ENCODE results near the gene NAPSA.
"Not testable (repeated sequence)": the region's sequence is repeated elsewhere in the genome, so short reads cannot be mapped to it uniquely, and the experiment has no call there.

NAPSA gene

DNA sequence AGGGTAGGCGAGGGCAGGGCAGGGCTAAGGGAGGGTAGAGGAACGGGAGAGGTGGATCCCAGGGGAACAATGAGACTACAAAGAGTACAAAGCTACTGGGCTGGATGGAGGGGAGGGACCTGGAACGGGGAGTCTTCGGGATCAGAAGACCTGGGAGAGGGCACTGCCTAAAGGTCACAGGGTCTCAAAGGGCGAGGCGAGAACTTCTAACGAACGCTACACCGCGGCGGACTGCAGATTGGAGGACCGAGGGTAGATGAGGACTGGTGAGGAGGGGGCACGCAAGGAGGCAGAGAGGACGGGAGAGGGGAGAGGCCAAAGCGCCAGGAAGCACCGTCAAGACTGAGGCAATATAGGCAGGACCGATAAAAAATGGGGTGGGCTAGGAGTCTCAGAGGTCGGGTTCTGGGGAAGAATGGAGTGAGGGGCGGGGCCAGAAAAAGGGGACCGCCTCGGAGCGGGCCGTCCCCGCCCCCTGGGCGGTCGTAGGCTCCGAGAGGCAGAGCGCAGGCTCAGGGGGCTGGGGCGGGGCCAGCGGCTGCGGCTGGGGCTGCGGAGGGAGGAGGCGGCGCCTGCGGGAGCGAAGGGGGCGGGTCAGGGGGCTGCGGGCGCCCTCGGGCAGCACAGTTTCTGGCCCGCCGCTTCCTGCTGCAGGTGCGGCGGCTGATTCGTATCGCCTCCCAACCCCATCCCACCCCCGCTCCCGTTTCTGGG, 34.9 kb downstream of the NAPSA start:
- peak; percentile 64 for DNase-seq (ENCODE audit: low read depth)

DNA sequence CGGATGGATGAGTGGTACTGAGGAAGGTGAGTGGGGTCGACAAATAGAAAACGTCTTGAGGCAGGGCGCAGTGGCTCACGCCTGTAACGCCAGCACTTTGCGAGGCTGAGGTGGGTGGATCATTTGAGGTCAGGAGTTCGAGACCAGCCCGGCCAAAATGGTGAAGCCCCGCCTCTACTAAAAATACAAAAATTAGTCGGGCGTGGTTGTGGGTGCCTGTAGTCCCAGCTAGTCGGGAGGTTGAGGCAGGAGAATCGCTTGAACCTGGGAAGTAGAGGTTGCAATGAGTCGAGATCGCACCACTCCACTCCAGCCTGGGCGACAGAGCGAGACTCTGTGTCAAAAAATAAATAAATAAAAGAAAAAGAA, 35.5 kb downstream of the NAPSA start:
- DNase-seq (ENCODE audit: low read depth) = not testable (repeated sequence)

DNA sequence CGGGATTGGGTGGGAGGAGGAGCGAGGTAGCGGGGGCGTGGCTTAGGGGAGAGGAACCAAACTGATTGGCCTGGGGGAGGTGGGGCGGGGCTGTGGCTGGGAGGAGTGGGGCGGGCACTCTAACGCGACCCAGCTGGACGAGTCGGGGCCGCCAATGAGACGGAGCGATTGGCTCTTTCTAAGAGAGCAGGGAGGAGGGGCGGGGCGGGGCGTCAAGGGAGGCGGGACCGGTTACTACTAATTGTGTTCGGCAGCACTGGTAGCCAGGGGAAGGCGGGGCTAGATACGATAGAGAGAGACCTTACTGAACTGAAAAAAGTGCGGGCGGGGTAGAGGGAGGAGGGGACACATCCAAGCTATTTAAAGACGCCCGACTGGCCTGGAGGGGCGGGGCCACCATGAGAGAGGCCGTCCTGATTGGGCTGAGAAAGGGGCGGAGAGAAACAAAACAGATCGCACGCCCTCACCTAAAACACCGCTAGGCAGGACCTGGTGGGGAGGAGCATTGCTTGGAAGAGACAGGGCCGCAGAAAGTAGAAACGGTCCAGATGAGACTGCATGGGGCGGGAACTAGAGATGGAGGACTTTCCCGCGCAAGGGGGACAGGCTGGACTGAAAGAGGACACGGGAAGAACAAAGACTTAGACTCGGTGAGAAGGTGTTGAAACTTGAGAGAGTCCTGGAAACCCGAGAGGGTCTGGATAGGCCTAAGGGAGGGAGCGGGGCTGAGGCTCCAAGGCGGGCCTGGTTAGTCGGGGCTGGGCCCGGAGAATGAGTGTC, 36.1 kb downstream of the NAPSA start, which contains the start of gene KCNC3:
KCNC3 (minus strand) TSS at position 232 of the 780 bp plus-strand sequence. CDS start 295 bp downstream, outside the sequence.
- peak; percentile 78 for DNase-seq (ENCODE audit: low read depth)

- no peak for DNase-seq (ENCODE audit: low read depth)
These were observed 36.6 kb downstream of the NAPSA start for GRCh38 chr19:50328873-50329145.

DNA sequence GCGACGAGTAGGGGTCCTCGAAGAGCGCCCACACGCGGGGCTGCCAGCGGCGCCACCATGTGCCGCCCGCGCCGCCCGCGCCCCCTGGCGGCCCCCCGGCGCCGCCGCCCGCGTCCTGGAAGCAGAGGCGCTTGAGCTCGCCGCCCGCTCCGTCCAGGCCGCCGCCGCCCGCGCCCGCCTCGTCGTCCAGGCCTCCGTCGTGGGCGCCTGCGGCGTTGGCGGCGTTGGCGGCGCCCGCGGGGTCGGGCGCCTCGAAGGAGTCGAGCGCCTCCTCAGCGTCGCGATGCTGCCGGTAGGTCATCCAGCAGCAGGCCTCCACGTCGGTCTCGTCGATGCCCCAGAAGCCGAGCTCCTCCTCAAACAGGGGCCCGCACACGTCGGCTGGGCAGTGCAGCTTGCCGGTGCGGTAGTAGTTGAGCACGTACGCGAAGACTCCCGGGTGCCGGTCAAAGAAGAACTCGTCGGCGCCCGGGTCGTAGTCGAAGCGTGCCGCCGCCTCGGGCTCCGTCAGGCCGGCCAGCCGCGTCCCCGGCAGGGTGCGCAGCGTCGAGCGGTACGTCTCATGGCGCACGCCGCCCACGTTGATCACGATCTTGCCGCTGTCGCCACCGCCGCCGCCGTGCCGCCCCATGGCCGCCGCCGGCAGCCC, 37.1 kb downstream of the NAPSA start:
- no peak for DNase-seq (ENCODE audit: low read depth)

GRCh38 chr19:50327461-50328223, 37.8 kb downstream of the NAPSA start:
- DNase-seq (ENCODE audit: low read depth) = no peak

DNA sequence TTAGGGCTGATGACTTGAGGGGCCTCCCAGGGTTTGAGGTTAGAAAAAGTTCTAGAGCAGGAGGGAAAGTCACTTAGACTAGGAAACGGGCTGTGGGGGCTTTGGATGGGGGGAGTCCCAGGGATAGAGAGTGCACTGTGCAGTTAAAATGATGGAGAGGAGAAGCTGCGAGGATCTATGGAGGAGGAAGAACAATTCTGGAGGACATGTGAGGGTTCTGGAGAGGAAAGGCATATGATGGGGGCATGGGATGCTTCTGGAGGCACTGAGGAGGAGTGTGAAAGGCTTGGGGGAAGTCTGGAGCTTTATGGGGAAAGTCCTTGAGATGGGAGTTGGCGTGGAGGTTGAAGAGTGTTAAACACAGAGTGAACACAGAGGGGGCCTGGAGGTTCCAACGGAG, 38.4 kb downstream of the NAPSA start:
- DNase-seq (ENCODE audit: low read depth) = no peak

GRCh38 chr19:50326101-50326664, 39.3 kb downstream of the NAPSA start:
- DNase-seq (ENCODE audit: low read depth) = no peak

- DNase-seq (ENCODE audit: low read depth) = peak; percentile 65
These were observed 39.9 kb downstream of the NAPSA start for GRCh38 chr19:50325310-50326100.

GRCh38 chr19:50324331-50324730, 41.1 kb downstream of the NAPSA start:
- DNase-seq (ENCODE audit: low read depth) = no peak

DNA sequence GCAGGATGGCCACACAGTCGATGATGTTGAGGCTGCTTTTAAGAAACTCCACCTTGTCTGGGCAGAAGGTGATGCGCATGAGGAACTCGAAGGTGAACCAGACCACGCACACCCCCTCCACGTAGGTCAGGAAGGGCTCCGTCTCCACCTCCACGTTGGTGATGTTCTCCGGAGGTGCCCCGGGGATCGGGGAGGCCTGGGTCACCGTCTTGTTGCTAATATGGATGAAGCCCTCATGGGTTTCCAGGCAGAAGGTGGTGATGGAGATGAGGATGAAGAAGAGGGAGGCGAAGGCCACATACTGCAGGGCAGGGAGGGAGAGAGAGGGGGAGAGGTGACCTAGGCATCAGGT, 41.7 kb downstream of the NAPSA start:
- no peak for DNase-seq (ENCODE audit: low read depth)

GRCh38 chr19:50322931-50323781, 42.3 kb downstream of the NAPSA start:
- no peak for DNase-seq (ENCODE audit: low read depth)

GRCh38 chr19:50322234-50322633, 43.2 kb downstream of the NAPSA start:
- DNase-seq (ENCODE audit: low read depth) = no peak

- no peak for DNase-seq (ENCODE audit: low read depth)
These were observed 43.6 kb downstream of the NAPSA start for GRCh38 chr19:50321831-50322230.

DNA sequence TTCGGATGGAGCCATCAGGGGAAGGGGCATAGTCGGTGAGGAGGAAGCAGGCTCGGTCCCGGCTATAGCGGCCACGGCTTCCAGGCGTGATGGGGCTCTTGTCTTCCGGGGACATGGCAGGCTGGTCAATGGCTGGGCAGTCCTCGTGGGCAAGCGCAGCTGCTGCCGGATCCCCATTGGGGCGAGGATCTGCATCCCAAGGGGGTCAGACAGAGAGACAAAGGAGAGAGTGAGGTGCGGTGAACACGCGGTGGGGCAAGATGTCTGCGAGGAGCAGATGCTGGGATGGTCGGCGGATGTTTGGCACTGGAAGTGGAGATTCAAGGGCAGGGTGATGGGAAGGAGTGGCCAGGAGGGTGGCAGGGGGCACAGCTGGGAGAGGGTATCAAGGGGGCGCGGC, 44.8 kb downstream of the NAPSA start:
- no peak for DNase-seq (ENCODE audit: low read depth)

- DNase-seq (ENCODE audit: low read depth) = no peak
These were observed 45.4 kb downstream of the NAPSA start for GRCh38 chr19:50320051-50320450.

- DNase-seq (ENCODE audit: low read depth) = no peak
These were observed 46.3 kb downstream of the NAPSA start for GRCh38 chr19:50319156-50319555.

GRCh38 chr19:50318438-50318837, 47.0 kb downstream of the NAPSA start:
- DNase-seq (ENCODE audit: low read depth) = no peak

GRCh38 chr19:50317115-50317514, 48.3 kb downstream of the NAPSA start:
- DNase-seq (ENCODE audit: low read depth) = no peak

DNA sequence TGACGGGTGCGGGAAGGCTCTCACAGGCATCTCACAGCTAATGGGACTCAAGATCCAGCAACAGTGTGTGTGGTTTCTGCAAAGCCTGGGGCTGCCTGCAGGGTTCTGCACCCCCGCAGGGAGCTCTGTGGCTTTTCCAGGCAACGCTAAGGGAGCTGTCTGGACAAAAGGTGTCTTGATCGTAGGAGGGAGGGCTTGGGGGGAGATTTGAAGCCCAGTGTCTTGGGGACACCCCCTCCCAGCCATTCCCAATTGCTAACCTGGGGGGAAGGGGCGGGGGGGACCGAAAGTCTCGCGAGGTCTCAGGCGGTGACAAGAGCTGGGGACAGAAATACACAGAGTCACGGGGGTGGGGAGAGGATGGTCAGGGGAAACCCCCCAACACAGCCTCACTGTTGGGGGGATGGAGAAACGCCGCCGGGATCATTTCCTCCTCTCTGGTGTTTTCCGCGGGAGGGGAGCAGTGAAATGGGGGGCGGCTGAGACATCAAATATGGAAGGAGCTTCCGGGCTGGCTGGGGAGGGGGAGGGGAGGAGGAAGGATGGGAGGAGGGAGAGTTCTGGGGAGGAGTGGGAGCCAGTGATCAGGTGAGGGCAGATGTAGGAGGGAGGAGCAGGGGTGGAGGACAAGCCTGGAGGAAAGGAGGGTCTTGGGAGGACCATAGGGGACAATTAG, 49.5 kb downstream of the NAPSA start:
- DNase-seq (ENCODE audit: low read depth) = no peak

Measured in stimulated activated CD8-positive, alpha-beta memory T cell treated with anti-CD3 and anti-CD28 coated beads, Interleukin-15, amount 100 ng/mL, for 24 hours (primary cell).